Activated gamma-delta T cell (primary cell): ENCODE measurements around the gene TRIM16.
"Not testable (repeated sequence)": the region's sequence is repeated elsewhere in the genome, so short reads cannot be mapped to it uniquely, and the experiment has no call there.

Source experiments
- DNase-seq: peaks from one replicate; lab custom pipeline; 2025; lab: John Stamatoyannopoulos, UW

Gene TRIM16

GRCh38 chr17:15658296-15658695 is 25.8 kb downstream of the TRIM16 start:
- no peak for DNase-seq

DNA sequence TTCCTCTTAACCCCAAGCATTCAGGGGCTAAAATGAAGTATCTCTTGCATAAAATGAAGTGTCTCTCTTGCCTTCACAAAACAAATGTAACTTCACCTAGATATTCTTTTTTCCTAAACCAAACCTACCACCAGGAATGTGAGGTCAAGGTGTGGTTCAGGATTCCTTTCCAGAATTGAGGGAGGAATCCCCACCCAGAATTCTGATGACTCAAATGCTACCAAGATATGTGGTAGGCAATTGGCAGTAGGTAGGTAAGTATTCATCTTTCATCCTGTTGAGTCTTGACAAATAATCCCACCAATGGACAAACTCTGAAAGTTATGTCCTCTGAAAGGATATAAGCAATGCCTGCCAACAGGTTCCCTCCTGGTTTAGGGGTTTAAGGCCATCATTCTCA is 26.2 kb downstream of the TRIM16 start:
- no peak for DNase-seq

DNA sequence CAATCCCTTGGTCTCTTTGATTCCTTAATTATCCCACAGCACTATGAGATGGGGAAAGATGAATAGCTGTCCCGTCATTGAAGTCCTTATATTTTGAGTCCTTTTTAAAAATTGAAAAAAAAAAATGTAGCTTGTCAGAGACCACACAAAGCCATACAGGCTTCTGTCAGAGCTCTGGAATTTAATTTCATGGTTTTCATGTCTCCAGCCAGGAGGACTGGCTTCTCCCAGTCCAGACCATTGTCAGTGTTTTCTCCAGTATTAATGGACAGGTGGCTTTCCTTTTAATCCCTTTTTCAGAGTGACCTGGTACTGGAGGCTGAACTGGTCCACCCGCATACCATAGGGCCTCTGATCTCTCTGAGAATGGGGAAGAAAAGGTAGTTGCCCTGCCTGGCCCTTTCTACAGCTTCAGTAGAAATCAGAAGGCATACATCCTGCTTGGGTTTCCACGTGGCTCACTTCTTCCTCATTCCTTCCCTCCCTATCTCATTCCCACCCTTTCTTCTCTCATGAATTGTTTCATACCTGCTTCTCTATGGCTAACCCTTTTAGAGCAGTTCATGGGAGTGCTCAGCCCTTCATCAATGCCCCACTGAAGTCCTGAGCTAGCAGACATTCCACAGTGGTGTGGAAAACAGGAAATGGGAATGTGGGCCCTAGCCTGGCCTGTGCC is 29.1 kb downstream of the TRIM16 start:
- DNase-seq = no peak

DNA sequence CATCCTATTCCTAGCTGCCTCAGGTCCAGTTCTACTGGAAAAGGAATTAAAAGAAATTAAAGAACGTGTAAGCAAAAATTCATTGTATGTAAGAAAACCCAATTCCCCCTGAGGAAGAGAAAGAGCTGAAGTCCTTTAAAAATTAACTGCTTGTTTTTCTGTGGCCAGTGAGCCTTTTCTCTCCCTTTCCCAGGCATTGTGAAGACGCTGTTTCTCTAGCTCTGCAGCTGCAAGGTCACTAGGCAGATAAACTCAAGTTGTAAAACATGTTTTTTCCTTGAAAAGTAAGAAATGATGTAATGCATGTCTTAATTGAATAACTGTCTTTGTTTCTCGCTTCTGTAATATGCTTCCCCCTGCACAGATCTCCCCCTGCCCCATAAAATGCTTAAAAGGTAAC is 29.7 kb downstream of the TRIM16 start:
- not testable (repeated sequence) for DNase-seq

DNA sequence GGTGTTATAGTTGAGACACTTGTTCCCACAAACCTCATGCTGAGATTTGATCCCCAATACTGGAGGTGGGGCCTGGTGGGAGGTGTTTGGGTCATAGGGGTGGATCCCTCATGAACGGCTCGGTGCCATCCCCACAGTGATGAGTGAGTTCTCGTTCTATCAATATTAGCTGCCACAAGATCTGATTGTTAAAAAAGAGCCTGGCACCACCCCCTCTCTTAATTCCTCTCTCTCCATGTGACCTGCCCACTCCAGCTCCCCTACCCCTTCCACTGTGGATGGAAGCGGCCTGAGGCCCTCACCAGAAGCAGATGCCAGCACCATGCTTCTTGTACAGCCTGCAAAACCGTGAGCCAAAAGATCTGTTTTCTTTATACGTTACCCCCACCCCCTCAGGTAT is 31.2 kb downstream of the TRIM16 start:
- DNase-seq = no peak

GRCh38 chr17:15651583-15652110 is 32.5 kb downstream of the TRIM16 start:
- DNase-seq = no peak

DNA sequence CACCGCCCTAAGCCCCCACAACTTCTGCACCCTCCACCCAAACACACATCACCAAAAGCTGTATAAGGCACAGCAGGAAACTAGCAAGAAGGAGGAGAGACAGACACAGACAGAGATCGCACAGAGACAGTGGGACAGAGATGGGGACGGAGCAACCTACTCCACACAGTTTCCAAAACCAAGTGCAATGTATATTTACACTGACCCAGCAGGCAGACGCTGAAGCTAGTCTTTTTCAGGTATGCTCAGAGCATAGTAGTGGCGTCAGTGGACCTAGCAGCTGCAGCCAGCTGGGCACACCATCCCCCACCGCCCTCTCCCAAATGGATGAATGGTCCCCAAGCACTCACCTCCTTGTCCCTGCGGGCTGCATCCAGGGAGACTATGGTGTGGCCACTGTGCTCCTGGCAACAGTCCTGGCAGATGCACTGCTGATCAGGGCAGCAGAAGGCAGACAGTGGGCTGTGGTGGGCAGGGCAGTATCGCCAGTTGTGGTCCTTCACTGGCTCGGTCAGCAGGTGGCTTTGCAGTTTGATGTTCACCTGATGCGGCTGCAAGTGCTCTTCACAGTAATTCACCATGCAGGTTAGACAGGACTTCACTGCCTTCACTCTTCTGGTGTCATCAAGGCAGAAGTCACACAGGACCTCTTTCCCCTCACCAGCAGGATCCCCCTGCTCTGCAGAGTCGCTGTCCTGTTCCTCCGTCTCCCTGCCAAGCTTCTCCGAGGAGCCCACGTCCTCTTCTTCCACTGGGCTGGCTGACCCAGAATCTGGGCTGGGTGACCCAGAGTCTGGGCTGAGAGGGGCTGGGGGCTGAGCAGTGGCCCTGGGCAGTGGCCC is 33.1 kb downstream of the TRIM16 start:
- no peak for DNase-seq

DNA sequence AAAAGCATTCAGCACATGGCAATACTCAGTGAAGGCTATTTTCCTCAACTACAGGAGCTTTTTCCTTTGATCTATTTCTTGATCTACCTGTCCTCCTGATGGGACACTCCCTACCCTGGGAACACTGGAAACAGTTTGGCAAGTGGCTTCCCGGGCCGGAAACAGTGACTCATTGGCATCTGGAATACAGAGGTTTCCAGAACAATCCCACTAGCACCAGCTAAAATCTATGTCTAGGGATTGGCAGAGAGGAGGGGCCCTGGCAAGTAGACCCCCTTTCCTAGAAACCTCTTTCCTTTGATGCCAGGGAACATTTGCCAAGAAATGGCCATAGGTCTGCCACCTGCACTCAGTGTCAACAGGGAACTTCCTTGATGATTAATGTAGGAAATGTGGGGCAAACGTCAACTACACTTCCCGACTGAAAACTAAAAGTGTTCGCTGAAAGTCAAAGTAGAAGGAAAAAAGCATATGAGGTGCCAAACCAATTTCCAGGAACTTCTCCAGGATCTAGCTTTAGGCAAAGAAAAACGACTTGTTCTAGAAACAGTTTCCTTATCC is 34.2 kb downstream of the TRIM16 start:
- DNase-seq = no peak

GRCh38 chr17:15648386-15648785 is 35.7 kb downstream of the TRIM16 start:
- no peak for DNase-seq

- DNase-seq = not testable (repeated sequence)
Measured at GRCh38 chr17:15645942-15646312, 38.2 kb downstream of the TRIM16 start.

- not testable (repeated sequence) for DNase-seq
Measured at GRCh38 chr17:15645099-15645941, 38.8 kb downstream of the TRIM16 start.

DNA sequence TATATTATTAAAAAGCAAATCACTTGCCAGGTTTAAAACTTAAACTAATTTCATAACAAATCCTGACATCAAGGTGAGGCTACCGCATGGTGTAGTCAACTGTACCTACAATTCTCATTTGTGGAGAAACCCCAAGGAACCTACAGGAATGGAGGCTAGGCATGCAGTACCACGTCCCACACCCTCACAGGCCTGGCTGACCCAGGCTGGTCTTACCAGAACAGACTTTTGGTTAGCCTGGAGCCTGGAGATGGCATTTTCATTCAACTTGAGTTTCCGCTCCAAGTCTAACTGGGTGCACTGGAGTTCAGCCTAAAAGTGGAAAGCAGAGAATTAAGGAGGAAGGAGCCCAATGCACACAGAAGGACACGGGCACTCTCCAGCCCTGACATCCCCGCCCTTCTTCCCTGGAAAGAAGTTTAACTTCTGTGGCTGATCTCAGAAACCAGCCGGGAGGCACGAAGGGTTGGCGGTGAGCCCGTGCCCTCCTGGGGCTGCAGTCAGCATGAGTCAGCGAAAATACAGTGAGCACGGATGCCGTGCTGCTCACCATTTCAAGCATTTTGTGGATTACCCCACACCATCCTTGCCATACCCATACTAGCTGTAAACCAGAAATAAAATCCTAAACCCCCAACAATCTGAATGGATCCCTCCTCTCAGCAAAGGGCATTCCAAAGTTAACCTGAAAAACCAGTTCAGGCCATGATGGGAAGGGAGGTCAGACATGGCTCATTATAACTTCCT is 41.4 kb downstream of the TRIM16 start:
- DNase-seq = not testable (repeated sequence)

DNA sequence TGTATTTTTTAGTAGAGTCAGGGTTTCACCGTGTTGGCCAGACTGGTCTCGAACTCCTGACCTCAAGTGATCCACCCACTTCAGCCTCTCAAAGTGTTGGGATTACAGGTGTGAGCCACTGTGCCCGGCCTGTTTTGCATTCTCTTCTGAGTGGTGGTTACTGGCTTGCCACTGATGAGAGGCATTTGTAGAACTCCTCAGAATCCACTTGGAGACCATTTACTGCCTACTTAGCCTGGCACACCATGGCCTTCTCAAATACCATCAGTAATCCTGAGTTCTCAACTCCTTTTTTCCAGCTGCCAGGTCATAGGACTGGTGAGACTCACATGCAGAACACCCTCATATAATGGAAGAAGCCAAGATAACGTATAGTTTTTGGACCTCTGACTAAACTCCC is 42.1 kb downstream of the TRIM16 start:
- DNase-seq = not testable (repeated sequence)

- DNase-seq = not testable (repeated sequence)
Measured at GRCh38 chr17:15630930-15631453, 53.1 kb downstream of the TRIM16 start.

- DNase-seq = not testable (repeated sequence)
Measured at GRCh38 chr17:15629991-15630390, 54.1 kb downstream of the TRIM16 start.

DNA sequence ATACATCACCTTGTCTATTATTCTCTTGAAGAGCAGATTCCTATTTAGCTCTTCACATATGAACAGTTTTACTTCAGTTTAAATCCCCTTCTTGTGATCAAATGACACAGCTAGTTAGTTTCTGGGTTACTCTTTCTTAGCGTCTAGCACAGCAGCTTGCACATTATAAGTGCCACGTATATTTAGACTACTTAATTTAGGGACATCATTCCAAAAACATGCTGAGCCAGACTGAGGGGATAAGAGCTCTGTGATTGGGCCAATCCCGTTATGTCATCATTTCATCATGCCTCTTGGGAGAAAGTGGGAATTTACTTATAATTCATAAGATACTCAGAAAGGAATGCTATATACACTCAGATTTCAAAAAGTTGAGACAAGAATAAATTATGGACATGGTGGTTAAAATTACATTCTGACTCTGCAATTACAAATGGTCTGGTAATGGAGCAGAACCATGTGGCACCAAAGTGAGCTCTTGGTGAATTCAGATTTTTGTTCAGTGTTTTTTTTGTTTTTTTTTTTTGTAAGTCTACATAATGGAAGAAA is 60.4 kb downstream of the TRIM16 start:
- not testable (repeated sequence) for DNase-seq

GRCh38 chr17:15623255-15623654 is 60.9 kb downstream of the TRIM16 start:
- DNase-seq = not testable (repeated sequence)

DNA sequence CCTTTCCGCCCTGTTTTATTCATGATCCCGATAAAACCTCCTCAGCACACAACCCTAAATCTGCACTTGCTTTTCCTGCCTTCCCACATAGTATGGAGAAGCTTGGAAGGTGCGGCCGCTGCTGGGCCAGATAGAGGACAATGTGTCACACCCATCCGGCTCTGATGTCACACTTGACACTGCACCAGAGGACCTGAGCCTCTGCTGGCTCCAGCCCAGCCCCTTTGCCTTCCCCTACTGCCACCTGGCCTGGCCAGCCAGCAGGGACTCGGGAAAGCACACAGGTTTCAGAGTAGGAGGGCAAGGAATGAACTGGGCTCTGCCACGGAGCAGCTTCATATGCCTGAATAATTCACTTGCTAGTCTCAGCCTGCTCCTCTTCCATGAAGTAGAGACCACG is 62.0 kb downstream of the TRIM16 start:
- not testable (repeated sequence) for DNase-seq

DNA sequence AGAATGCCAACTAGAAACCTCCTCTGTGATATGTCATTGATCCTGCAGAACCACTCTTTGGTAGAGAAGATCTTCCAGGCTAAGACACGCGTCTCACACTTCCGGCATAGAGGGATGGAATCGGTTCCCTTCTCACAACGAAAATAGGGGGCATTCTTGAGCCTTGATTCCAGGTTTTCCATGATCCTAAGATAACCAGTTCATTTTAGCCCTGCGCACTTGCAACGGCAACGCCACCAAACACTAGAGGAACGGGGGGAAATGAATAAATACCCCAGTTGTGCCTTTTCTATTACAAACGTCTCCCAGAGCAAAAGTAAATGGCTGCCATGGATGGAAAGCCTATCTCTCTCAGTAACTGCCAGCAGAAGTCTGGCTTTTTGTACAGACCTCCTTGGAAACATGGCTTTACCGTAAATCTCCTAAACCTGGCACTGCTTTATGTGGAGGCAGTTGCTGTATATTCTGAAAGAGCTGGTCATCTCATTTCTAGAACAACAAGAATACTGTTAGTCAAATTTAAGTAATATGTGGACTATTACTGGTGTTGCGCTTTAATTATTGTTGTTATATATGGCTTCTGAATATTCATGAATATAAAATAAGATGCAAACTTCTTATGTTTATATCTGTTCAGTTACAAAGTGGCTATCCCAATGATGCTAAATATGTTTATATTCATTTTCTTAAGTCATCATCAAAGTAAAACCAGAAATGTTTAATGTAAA is 64.6 kb downstream of the TRIM16 start, which contains the start of gene FBXW10B:
TSS of gene FBXW10B (minus strand) at position 374 of the 728 bp plus-strand sequence. CDS start at position 182, 192 bp downstream.
- DNase-seq = not testable (repeated sequence)

- not testable (repeated sequence) for DNase-seq
Measured at GRCh38 chr17:15616828-15617227, 67.3 kb downstream of the TRIM16 start.
